HG03342 (cell line): Measurements from ENCODE around the gene SLC29A4.
"Not testable (repeated sequence)": the region's sequence is repeated elsewhere in the genome, so short reads cannot be mapped to it uniquely, and the experiment has no call there.

Source experiments
- ATAC-seq: cut with Tn5 transposase; IDR thresholded peaks from one replicate; pipeline ENCODE4 v1.9.1; 2021; ENCODE audit warnings: mild to moderate bottlenecking, moderate library complexity; ENCODE audit not compliant: unreplicated experiment

Gene SLC29A4

GRCh38 chr7:5295039-5296014 lies 12.6 kb downstream of the SLC29A4 start:
- no peak for ATAC-seq

GRCh38 chr7:5296015-5296610 lies 13.4 kb downstream of the SLC29A4 start:
- no peak for ATAC-seq

- peak; percentile 51 for ATAC-seq
Measured at GRCh38 chr7:5296611-5297226, 14.0 kb downstream of the SLC29A4 start.

GRCh38 chr7:5300366-5300765 lies 17.6 kb downstream of the SLC29A4 start:
- no peak for ATAC-seq

GRCh38 chr7:5302577-5302976 lies 19.8 kb downstream of the SLC29A4 start:
- ATAC-seq: no peak

- no peak for ATAC-seq
Measured at GRCh38 chr7:5303061-5303460, 20.3 kb downstream of the SLC29A4 start.

GRCh38 chr7:5303591-5304505 lies 21.1 kb downstream of the SLC29A4 start:
- ATAC-seq: no peak

- not testable (repeated sequence) for ATAC-seq
Measured at GRCh38 chr7:5305050-5305449, 22.3 kb downstream of the SLC29A4 start.

- ATAC-seq: not testable (repeated sequence)
Measured at GRCh38 chr7:5307221-5308142, 24.7 kb downstream of the SLC29A4 start.

GRCh38 chr7:5309146-5309545 lies 26.4 kb downstream of the SLC29A4 start:
- ATAC-seq: no peak

GRCh38 chr7:5310822-5311405 lies 28.2 kb downstream of the SLC29A4 start:
- ATAC-seq: no peak

GRCh38 chr7:5312276-5313070 lies 29.7 kb downstream of the SLC29A4 start:
- ATAC-seq: not testable (repeated sequence)

- not testable (repeated sequence) for ATAC-seq
Measured at GRCh38 chr7:5313076-5313885, 30.5 kb downstream of the SLC29A4 start.

GRCh38 chr7:5314864-5315263 lies 32.1 kb downstream of the SLC29A4 start:
- no peak for ATAC-seq

- ATAC-seq: no peak
Measured at GRCh38 chr7:5315761-5316160, 33.0 kb downstream of the SLC29A4 start.

- not testable (repeated sequence) for ATAC-seq
Measured at GRCh38 chr7:5318613-5319012, 35.9 kb downstream of the SLC29A4 start.

- no peak for ATAC-seq
Measured at GRCh38 chr7:5320391-5320790, 37.6 kb downstream of the SLC29A4 start.
